ENCODE measurements around the gene NELFE.
"Not testable (repeated sequence)": the region's sequence is repeated elsewhere in the genome, so short reads cannot be mapped to it uniquely, and the experiment has no call there.

Gene NELFE

DNA sequence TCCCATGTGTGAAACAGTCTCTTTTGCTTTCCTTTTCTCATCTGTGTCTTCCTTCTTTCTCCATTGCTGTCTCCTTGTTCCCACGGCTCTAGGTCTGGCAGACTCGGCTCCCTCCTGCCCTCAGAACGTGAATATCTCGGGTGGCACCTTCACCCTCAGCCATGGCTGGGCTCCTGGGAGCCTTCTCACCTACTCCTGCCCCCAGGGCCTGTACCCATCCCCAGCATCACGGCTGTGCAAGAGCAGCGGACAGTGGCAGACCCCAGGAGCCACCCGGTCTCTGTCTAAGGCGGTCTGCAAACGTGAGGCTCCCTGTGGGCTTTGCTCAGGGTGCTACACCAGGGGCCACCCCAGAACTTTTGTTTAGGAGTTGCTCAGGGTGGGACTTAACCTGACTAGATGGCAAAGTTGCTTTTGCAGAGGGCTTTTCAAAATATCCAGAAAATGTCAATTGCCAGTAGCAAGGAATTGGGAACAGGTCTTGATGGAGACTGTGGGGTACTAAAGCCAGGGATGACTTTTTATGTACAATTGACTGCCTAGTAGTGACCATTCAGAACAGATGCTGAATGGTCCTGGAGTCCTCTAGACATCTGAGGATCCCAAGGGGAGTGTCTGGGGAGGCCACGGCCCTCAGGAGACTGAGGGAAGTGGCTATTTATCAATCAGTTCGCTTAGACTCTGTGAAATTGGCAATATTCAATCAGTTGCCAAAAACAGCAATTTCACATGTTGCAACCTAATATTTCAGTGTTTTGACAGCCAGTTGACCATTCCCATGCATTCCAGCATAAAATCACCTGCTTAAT is 30.7 kb downstream of the NELFE start:
- in situ Hi-C loops (cut with MboI; ENCODE audit: low pct_unique_long_range_greater_than_20kb, low sequenced_read_pairs) = no loop called here
- DNase-seq = no peak

DNA sequence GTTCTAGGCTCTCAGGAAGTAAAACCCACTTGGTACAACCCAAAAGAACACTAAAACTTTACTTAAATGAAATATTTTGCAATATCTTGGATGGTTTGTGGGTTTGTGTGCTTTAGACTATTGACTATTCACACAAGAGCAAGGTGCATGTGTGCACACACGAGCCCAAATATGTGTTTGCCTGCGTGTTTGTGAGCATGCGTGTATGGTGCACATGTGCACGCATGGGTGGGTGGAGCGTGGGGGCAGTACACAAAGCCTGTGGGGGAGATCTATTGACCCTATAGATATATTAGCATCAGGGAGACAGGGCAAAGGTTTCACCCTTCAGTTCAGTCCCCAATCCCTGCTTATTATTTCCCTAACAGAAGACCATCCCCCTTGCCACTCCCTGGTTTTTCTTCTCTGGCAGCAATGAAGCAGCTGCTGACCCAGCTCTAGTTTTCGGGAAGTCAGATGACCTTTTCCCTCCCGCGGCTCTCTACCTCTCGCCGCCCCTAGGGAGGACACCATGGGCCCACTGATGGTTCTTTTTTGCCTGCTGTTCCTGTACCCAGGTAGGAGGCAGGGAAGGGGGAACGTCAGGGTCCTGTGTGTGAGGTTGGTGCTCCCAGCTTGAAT is 31.4 kb downstream of the NELFE start, which contains the start of gene C2:
Gene C2 (plus strand): TSS at position 476 of the 621 bp plus-strand sequence. CDS start 36 bp downstream, at position 512.
- in situ Hi-C loops (cut with MboI; ENCODE audit: low pct_unique_long_range_greater_than_20kb, low sequenced_read_pairs) = no loop called here
- DNase-seq = no peak

DNA sequence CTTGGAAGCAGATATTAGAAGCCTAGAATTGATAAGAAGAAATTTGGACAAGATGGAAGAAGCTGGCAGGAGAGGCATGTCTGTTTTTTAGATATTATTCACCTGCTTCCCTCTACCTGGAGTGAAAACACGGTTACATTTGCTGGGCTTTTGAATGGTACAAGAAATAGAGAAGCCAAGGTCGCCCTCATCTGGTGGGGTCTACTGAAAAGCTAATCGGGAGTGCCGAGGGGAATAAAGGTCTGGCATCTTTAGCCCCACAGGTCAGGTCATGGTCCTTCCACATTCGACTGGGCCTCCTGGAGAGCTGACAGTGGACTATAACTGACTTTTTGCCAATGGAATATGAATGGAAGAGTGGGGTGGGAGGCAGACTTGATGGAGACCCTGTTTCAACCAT is 35.8 kb downstream of the NELFE start:
- DNase-seq = peak; percentile 39
- in situ Hi-C loops (cut with MboI; ENCODE audit: low pct_unique_long_range_greater_than_20kb, low sequenced_read_pairs) = no loop called here

DNA sequence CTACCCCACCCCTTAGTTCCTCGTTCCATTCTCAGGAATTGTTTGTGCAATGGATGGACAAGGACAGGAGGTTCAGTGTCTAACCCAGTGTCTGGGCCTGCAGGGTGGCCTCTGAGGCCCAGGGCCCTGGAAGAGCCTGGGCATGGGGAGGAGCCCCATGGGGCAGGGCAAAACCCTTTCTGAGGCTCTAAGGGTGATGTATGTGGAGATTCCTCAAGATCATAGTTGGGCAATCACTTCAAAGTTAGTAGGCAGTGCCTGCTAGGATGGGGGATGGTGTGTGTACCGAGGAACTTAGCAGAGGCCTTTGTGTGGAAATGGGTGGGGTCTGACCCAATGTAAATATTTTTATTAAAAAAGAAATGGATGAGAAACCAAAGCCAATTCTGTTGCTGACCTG is 38.0 kb downstream of the NELFE start:
- no peak for DNase-seq

DNA sequence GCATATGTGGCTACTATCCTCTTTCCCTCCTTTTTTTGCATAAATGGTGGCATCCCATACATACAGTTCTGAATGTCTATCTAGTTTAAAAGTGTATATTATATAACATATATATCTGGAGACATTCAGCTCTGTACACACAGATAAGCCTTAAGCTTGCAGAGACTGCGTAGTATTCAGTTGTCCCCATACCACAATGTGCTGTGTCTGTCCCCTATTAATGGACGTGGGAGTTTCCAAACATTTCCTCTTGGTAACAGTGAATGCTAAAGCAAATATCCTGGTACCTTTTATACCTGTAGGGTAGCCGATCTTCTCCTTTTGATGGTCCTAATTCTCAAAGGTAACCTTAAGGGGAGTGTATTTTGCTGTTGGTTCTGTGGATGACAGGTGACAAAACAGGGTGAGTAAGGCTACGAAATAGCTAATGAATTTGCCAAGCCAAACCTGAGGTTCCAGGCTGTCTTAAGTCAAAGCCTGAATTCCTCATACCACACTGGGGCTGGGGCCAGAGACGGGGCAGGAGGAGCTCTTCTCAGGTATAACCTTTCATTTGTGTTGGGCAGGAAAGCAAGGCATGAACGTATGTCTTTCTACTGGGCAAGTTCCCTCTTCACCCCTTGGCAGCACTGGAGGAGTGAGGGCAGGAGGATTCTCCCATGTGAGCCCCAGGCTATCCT is 39.0 kb downstream of the NELFE start:
- DNase-seq = no peak
- in situ Hi-C loops (cut with MboI; ENCODE audit: low pct_unique_long_range_greater_than_20kb, low sequenced_read_pairs) = no loop called here

More for the DNA sequence above, 38.0 kb downstream of the NELFE start:
- in situ Hi-C loops (cut with MboI; ENCODE audit: low pct_unique_long_range_greater_than_20kb, low sequenced_read_pairs) = no loop called here

DNA sequence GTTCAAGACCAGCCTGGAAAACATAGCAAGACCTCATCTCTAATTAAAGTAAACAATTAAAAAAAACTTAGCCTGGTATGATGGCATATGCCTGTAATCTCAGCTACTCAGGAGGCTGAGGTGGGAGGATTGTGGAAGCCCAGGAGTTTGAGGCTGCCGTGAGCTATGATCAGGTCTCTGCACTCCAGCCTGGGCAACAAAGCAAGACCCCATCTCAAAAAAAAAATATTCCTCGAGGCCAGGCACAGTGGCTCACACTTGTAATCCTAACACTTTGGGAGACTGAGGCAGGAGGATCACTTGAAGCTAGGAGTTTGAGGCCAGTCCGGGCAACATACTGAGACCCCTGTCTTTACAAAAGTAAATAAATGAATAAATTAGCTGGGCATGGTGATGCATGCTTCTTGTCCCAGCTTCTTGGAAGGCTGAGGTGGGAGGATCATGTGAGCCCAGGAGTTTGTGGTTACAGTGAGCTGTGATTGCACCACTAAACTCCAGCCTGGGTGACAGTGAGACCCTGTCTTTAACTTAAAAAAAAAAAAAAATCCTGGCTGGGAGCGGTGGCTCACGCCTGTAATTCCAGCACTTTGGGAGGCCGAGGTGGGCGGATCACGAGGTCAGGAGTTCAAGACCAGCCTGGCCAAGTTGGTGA is 40.6 kb downstream of the NELFE start:
- DNase-seq = no peak

DNA sequence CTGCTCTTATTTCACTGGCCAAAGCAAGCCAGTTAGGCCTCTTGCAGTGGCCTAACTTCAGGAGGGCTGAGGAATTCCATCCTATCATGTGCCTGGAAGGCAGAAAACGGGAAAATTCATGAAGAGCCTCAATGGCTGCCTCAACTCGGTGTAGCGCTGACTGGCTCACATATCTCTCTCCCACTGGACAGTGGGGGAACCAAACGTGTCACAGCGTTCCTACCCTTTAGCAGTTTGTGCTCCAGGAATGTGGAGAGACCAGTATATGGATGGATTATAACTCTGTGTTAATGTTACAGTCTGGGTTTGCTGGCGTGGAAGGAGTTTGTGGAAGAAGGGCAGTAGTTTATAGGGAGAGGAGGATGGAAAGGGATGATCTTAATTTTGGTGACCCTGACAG is 43.0 kb downstream of the NELFE start:
- no peak for DNase-seq
- in situ Hi-C loops (cut with MboI; ENCODE audit: low pct_unique_long_range_greater_than_20kb, low sequenced_read_pairs) = no loop called here

More for the DNA sequence above, 40.6 kb downstream of the NELFE start:
- in situ Hi-C loops (cut with MboI; ENCODE audit: low pct_unique_long_range_greater_than_20kb, low sequenced_read_pairs) = no loop called here

DNA sequence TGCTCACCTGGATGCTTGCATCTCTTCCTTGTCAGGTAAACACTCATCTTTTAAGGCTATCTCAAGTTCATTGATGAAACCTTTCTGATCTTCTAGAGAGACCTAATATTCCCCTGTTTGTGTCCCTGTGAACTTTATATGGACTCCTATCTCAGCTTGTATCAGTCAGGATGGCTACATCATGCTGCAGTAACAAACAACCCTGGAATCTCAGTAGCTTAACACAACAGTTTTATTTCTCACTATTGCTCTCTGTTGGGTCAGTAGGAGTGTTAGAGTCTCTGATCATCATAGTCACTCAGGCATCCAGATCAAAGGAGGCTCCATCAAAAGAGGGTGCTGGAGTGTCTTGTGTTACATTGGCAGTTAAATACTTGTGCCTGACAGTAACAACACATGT is 43.4 kb downstream of the NELFE start:
- in situ Hi-C loops (cut with MboI; ENCODE audit: low pct_unique_long_range_greater_than_20kb, low sequenced_read_pairs) = no loop called here
- no peak for DNase-seq

DNA sequence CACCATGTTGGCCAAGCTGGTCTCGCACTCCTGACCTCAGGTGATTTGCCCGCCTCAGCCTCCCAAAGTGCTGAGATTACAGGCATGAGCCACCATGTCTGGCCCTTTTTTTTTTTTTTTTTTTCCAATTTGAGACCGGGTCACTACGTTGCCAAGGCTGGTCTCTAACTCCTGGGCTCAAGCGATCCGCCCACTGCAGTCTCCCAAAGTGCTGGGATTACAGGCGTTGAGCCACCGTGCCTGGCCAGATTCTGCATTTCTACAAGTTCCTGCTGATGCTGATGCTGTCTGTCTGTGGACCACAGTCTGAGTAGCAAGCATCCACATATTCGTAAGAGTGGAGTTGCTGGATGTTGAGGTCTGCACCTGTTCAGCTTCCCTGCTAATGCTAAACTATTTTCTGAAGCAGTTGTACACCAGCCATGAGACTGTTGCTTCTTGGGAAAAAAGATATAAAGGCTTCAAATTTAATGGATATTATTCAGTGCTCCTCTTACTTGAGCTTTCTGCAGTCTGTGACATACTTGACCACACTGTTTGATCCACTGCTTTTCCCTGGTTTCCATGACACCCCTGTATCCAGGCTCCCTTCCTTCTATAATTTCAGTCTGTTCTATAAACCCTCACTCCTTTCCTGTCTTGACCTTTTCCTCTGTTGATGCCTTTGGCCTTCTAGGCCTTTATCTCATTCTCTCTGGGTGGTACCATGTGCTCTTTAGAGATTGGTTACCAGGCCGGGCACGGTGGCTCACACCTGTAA is 46.8 kb downstream of the NELFE start:
- DNase-seq = no peak
- in situ Hi-C loops (cut with MboI; ENCODE audit: low pct_unique_long_range_greater_than_20kb, low sequenced_read_pairs) = no loop called here

DNA sequence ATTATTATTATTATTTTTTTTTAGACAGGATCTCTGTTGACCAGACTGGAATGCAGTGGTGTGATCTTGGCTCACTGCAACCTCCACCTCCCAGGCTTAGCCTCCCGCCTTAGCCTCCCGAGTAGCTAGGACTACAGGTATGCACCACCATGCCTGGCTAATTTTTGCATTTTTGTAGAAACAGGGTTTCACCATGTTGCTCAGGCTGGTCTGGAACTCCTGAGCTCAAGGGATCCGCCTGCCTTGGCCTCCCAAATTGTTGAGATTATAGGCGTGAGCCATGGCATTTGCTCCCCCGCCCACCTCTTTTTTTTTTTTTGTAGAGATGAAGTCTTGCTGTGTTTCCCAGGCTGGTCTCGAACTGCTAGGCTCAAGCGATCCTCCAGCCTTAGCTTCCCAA is 49.5 kb downstream of the NELFE start:
- DNase-seq; in situ Hi-C loops (cut with MboI; ENCODE audit: low pct_unique_long_range_greater_than_20kb, low sequenced_read_pairs): not testable (repeated sequence)

DNA sequence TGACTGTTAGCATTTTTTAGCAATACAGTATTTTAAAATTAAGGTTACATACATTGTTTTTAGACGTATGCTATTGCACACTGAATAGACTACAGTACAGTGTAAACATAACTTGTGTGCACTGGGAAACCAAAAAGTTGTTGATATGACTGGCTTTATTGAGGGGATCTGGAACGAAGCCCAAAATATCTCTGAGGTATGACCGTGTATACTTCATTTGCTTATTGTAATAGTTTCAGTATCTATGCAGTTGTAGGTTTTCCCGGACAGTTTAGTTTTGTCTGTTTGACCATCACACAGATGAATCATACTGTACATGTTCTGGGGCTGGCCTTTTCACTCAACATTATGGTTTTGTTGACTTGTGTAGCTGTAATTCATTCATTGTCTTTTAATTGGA is 50.0 kb downstream of the NELFE start:
- in situ Hi-C loops (cut with MboI; ENCODE audit: low pct_unique_long_range_greater_than_20kb, low sequenced_read_pairs) = no loop called here
- no peak for DNase-seq

DNA sequence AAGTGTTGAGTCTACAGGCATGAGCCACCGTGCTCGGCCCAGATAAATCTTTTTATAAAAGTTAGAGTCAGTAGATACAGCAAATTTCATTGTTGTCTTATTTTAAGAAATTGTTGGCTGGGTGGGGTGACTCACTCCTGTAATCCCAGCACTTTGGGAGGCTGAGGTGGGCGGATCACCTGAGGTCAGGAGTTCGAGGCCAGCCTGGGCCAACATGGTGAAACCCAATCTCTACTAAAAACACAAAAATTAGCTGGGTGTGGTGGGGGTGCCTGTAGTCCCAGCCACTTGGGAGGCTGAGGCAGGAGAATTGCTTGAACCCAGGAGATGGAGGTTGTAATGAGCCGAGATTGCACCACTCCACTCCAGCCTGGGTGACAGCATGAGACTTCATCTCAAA is 50.5 kb downstream of the NELFE start:
- DNase-seq; in situ Hi-C loops (cut with MboI; ENCODE audit: low pct_unique_long_range_greater_than_20kb, low sequenced_read_pairs): not testable (repeated sequence)

DNA sequence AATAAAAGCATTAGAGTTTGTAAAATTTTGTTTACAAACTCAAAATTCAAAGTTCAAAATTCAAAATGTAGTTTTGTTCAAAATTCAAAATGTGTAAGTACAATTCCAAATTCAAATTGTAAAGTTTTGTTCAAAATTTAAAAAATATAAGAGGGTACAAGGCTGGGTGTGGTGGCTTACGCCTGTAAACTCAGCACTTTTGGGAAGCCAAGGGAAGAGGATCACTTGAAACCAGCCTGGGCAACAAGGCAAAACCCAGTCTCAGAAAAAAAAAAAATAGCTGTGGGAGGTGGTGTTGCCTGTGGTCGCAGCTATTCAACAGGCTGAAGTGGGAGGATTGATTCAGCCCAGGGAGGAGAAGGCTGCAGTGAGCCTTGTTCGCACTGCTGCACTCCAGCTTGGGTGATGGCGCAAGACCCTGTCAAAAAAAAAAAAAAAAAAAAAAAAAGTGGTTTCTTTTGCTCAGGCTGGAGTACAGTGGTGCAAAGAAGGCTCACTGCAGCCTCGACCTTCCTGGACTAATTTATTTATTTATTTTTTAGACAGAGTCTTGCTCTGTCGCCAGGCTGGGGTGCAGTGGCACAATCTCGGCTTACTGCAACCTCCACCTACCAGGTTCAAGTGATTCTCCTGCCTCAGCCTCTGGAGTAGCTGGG is 51.5 kb downstream of the NELFE start:
- peak; percentile 96 for DNase-seq
- in situ Hi-C loops (cut with MboI; ENCODE audit: low pct_unique_long_range_greater_than_20kb, low sequenced_read_pairs) = no loop called here

DNA sequence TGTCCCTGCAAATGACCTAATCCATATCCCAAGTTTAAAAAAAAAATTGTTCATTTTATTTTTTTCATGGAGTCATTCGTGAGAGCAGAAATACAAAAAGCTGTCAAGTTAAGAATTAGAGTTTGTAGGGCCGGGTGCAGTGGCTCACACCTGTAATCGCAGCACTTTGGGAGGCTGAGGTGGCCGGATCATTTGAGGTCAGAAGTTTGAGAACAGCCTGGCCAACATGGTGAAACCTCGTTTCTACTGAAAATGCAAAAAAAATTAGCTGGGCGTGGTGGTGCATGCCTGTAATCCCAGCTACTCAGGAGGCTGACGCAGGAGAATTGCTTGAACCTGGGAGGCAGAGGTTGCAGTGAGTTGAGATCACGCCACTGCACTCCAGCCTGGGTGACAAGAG is 52.0 kb downstream of the NELFE start:
- in situ Hi-C loops (cut with MboI; ENCODE audit: low pct_unique_long_range_greater_than_20kb, low sequenced_read_pairs); DNase-seq: not testable (repeated sequence)

DNA sequence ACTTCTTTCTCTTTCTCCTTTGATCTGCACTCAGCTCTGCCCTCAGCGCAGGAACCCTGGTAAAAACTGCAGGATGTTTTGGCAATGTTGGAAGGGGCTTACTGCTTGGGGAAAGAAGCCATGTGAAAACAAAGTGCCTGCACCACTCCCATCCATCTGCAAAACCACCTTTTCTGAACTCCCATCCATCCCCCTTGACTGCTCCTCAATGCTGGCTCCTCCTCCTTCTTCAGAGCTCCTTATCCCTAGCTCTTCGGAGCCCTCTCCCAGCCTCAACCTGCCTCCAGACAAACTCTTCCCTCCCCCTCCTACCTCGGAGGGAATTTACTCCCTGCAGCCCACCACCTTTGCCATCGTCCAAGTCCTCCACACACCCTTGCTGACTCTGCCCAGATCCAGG is 52.6 kb downstream of the NELFE start:
- DNase-seq = no peak
- in situ Hi-C loops (cut with MboI; ENCODE audit: low pct_unique_long_range_greater_than_20kb, low sequenced_read_pairs) = no loop called here

DNA sequence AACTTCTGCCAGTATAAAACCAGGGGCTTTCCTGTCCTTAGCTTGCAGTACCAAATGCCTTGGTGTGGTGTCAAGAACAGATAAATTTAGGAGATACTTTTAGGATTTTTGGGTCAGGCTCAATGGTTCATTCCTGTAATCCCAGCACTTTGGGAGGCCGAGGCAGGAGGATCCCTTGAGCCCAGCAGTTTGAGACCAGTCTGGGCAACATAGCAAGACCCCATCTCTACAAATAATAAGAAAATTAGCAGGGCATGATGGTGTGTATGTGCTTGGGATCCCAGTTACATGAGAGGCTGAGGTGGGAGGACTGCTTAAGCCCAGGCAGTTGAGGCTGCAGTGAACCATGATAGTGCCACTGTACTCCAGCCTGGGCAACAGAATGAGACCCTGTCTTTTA is 53.7 kb downstream of the NELFE start:
- in situ Hi-C loops (cut with MboI; ENCODE audit: low pct_unique_long_range_greater_than_20kb, low sequenced_read_pairs) = no loop called here
- DNase-seq = no peak

DNA sequence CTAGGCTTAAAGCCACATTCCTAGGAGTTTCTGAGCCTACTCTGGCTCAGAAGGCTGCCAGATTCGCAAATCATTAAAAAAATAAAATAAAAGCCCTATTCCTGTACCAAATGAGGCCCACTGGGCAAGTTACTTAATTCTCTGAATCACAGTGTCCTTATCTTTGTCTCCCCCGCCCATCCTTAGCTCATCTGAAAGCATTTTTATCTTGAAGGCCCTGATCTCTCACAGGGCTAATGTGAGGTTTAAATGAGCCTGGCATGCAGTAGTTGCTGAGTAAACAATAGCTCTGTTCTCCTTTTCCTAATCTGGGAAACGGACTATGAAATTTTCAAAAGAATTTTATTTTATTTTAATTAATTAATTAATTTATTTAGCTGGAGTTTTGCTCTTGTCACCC is 54.8 kb downstream of the NELFE start:
- no peak for DNase-seq
- in situ Hi-C loops (cut with MboI; ENCODE audit: low pct_unique_long_range_greater_than_20kb, low sequenced_read_pairs) = no loop called here
